PC-3 (cell line): ENCODE data around the gene NDOR1. TPM values are rescaled to one million over a fixed set of nuclear protein-coding genes. Genes with fewer than 3 reads are reported as not detected.

Experiments used
- ATAC-seq: fragments of 200-7000 bp; cut with Tn5 transposase; 2 replicates; pipeline ENCODE4 v1.9.1; 2020; ENCODE audit warnings: mild to moderate bottlenecking, moderate library complexity
- BruUV-seq: library from RNA; stranded (reverse); fragments of 400-500 nt; replicated peaks from 2 replicates; lab custom pipeline; 2021; lab: Mats Ljungman, UMichigan
- CTCF ChIA-PET: fragments of 300-600 bp; sonication (Branson Sonifier 250); formaldehyde crosslinking; loops from one replicate; lab custom pipeline; 2022; ENCODE audit warnings: antibody characterized with exemption; lab: Charles Lee
- POLR2A ChIA-PET: fragments of 300-600 bp; sonication (Branson Sonifier 250); formaldehyde crosslinking; loops from one replicate; lab custom pipeline; 2022; ENCODE audit warnings: antibody characterized with exemption; ENCODE audit not compliant: unreplicated experiment; lab: Charles Lee
- DNase-seq: peaks from one replicate; pipeline ENCODE4 v3.0.0-alpha.2; 2015
- H2AFZ ChIP-seq: fragments of 300-600 bp; sonication (generic); 2 replicates; pipeline ENCODE4 v1.6.0; 2016; ENCODE audit warnings: antibody characterized with exemption, low read length
- H3F3A ChIP-seq: fragments of 300-600 bp; sonication (generic); one replicate; pipeline ENCODE4 v1.6.0; 2017; ENCODE audit warnings: antibody characterized with exemption, low read length, control low read depth, mild to moderate bottlenecking; ENCODE audit not compliant: unreplicated experiment
- H3K27ac ChIP-seq: fragments of 300-600 bp; sonication (generic); 2 replicates; pipeline ENCODE4 v1.5.1; 2016; ENCODE audit warnings: mild to moderate bottlenecking, low read length
- H3K27me3 ChIP-seq: fragments of 300-600 bp; sonication (generic); 2 replicates; pipeline ENCODE4 v1.6.1; 2016; ENCODE audit warnings: low read length, mixed read lengths
- H3K36me3 ChIP-seq: fragments of 300-600 bp; sonication (generic); 2 replicates; pipeline ENCODE4 v1.6.1; 2016; ENCODE audit warnings: low read depth, mixed run types, low read length, mixed read lengths
- H3K4me1 ChIP-seq: fragments of 300-600 bp; sonication (generic); 2 replicates; pipeline ENCODE4 v1.5.1; 2016; ENCODE audit warnings: low read length; ENCODE audit not compliant: insufficient read depth
- H3K4me2 ChIP-seq: fragments of 300-600 bp; sonication (generic); 2 replicates; pipeline ENCODE4 v1.6.0; 2016; ENCODE audit warnings: low read length
- H3K4me3 ChIP-seq: fragments of 300-600 bp; sonication (generic); 2 replicates; pipeline ENCODE4 v1.5.1; 2016; ENCODE audit warnings: mild to moderate bottlenecking, low read length, mixed read lengths
- H3K79me2 ChIP-seq: fragments of 300-600 bp; sonication (generic); 2 replicates; pipeline ENCODE4 v1.6.1; 2017; ENCODE audit warnings: low read length, mixed read lengths
- H3K9ac ChIP-seq: fragments of 300-600 bp; sonication (generic); 2 replicates; pipeline ENCODE4 v1.6.0; 2016; ENCODE audit warnings: mild to moderate bottlenecking, low read length
- H3K9me2 ChIP-seq: fragments of 300-600 bp; sonication (generic); replicated peaks from 2 replicates; pipeline ENCODE4 v1.6.1; 2016; ENCODE audit warnings: mixed run types, low read length, mixed read lengths
- H3K9me3 ChIP-seq: fragments of 300-600 bp; sonication (generic); 2 replicates; pipeline ENCODE4 v1.6.1; 2016; ENCODE audit warnings: low read length, mixed read lengths
- H4K20me1 ChIP-seq: fragments of 300-600 bp; sonication (generic); 2 replicates; pipeline ENCODE4 v1.6.1; 2016; ENCODE audit warnings: low read length, mixed read lengths
- CTCF ChIP-seq: fragments of 300-600 bp; sonication (generic); conservative IDR thresholded peaks from 2 replicates; pipeline ENCODE4 v1.5.1; 2017; ENCODE audit warnings: antibody characterized with exemption, low read depth, mild to moderate bottlenecking, low read length
- EZH2 ChIP-seq: fragments of 300-600 bp; sonication (generic); IDR thresholded peaks from one replicate; pipeline ENCODE4 v1.6.1; 2017; ENCODE audit warnings: antibody characterized with exemption, mild to moderate bottlenecking, low read length; ENCODE audit not compliant: unreplicated experiment
- EZH2phosphoT487 ChIP-seq: fragments of 300-600 bp; sonication (generic); IDR thresholded peaks from 2 replicates; pipeline ENCODE4 v1.6.1; 2018; ENCODE audit warnings: mild to moderate bottlenecking, antibody characterized with exemption, low read length, borderline replicate concordance
- intact Hi-C: fragments of 100-400 bp; cut with micrococcal nuclease; formaldehyde crosslinking; loops from 2 replicates; pipeline ENCODE4 v1.9.0; 2023
- total RNA-seq: library from RNA; depleted of rRNA; stranded (reverse); fragments of >200 nt; gene quantifications from 2 replicates; pipeline ENCODE4 v1.2.3, GENCODE V29; 2014

NDOR1 gene
- total RNA-seq, 1 experiment from 2014 or later, result 25.7 TPM

GRCh38 chr9:137222190-137223077 lies 16.9 kb downstream of the NDOR1 start, which contains the start of gene RNF208:
Gene RNF208 (minus strand): TSS chr9:137222240. CDS start chr9:137221212, 1,028 bp downstream.
- H2AFZ ChIP-seq, result no peak within 1 kb of the TSS
- no peaks in the 10 kb centered on the region for H3K36me3 ChIP-seq
- peak within 1 kb of the TSS; percentile 34; the same call in 1 of the 2 replicates for H3K27ac ChIP-seq
- ChIA-PET POLR2A (interaction anchor here (0.6 kb wide), 1 partner anchor 503 kb away, joined by 3 read pairs; no protein-coding TSS in a partner anchor), CTCF (no interaction called here)
- TF ChIP-seq CTCF, result no peak
- no peak for TF ChIP-seq EZH2phosphoT487
- TF ChIP-seq EZH2, result no peak
- no peaks in the 10 kb centered on the region for H4K20me1 ChIP-seq
- H3K9ac ChIP-seq, result peak within 1 kb of the TSS; percentile 41
- no peaks in the 10 kb centered on the region for H3K9me3 ChIP-seq
- peak within 1 kb of the TSS; percentile 88 for H3K4me3 ChIP-seq
- peaks cover 2% of the 10 kb centered on the region for H3F3A ChIP-seq
- no peaks in the 10 kb centered on the region for H3K27me3 ChIP-seq
- no peaks in the 10 kb centered on the region for H3K9me2 ChIP-seq
- peak within 1 kb of the TSS; percentile 93 for H3K4me2 ChIP-seq
- ATAC-seq, result no peak
- H3K79me2 ChIP-seq, result peaks cover 19% of the 10 kb centered on the region
- no peak for DNase-seq
- intact Hi-C loops, result no loop called here
- TSS peak; percentile 33 for BruUV-seq
- H3K4me1 ChIP-seq, result peaks cover 51% of the 10 kb centered on the region

DNA sequence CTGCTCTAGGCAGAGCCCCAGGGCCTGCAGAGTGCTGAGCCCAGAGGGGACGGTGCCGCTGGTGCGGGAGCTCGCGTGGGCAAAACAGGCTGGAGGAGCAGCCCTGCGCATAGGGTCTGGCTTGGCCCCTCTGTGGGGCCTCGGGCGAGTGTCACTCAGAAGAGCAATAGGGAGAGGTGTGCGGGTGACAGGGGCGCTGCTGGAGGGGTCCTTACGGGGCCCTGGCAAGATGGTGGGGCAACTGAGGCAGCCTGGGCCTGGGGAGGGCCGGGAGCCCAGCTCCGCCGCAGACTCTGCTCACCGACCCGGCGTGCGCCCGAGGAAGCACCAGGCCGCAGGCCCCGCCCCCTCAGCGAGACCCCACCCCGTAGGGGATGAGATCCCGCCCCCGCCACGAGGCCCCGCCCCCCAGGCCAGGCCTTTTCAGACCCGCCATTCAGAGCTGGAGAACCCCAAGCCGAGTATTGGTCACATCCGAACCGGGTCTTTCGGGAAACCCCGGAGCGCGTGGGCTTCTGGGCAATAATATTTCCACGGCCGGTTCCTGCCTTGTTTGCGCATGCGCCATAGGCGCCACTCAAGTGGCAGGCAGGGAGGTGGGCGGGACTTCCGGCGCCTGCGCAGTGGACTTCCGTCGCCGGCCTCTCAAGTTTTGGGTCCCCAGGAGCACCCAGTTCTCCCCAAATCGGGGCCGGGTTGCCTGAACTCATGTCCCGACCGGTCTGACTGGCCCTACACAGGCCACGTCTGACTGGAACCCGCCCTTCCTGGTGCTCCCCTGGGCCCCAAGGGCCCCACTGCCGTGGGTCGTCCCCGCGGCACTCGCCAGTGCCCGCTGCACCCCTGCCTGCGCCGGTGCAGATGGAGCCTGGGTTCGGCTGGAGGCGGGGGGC lies 17.8 kb downstream of the NDOR1 start:
- POLR2A ChIA-PET, result interaction anchor here (0.6 to 0.8 kb wide), 3 partner anchors 19 to 504 kb away, joined by 3 to 32 read pairs (median 5); no protein-coding TSS in a partner anchor
- H3K27ac ChIP-seq, result peak overlapping the region; percentile 81
- H4K20me1 ChIP-seq, result no peaks in the 10 kb centered on the region
- DNase-seq, result peak; percentile 97
- peak; percentile 33 for ATAC-seq
- H3F3A ChIP-seq, result peaks cover 2% of the 10 kb centered on the region
- H3K79me2 ChIP-seq, result peaks cover 19% of the 10 kb centered on the region
- peak overlapping the region; percentile 88 for H3K4me3 ChIP-seq
- H3K36me3 ChIP-seq, result no peaks in the 10 kb centered on the region
- no peaks in the 10 kb centered on the region for H3K9me2 ChIP-seq
- H3K27me3 ChIP-seq, result no peaks in the 10 kb centered on the region
- peak overlapping the region; percentile 99 for H3K4me2 ChIP-seq
- peaks cover 47% of the 10 kb centered on the region for H3K4me1 ChIP-seq
- intact Hi-C loops, result no loop called here
- H3K9ac ChIP-seq, result peak overlapping the region; percentile 97
- H2AFZ ChIP-seq, result peak overlapping the region; percentile 69
- TF ChIP-seq CTCF (no peak), EZH2 (no peak)
- CTCF ChIA-PET, result interaction anchor here (0.5 to 1.3 kb wide), 3 partner anchors 11 to 54 kb away, joined by 3 to 11 read pairs (median 4); partner anchors contain the start of gene TOR4A
- no peaks in the 10 kb centered on the region for H3K9me3 ChIP-seq
- BruUV-seq, result no TSS peak
